HG02870 (cell line): Measurements from ENCODE around the gene ZNRF4.

Experiments used
- ATAC-seq: cut with Tn5 transposase; IDR thresholded peaks from one replicate; pipeline ENCODE4 v1.9.1; 2021; ENCODE audit warnings: mild to moderate bottlenecking, moderate library complexity; ENCODE audit not compliant: unreplicated experiment

The ZNRF4 gene

DNA sequence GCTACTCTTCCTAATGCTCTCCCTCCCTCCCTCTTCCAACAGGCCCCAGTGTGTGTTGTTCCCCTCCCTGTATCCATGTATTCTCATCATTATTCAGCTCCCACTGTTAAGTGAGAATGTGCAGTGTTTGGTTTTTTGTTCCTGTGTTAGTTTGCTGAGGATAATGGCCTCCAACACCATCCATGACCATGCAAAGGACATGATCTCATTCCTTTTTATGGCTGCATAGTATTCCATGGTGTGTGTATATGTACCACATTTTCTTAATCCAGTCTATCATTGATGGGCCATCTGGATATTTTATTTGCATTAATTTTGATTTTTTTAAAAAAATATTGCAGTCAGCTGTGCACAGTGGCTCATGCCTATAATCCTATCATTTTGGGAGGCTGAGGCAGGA, 15.8 kb upstream of the ZNRF4 start:
- ATAC-seq: no peak

DNA sequence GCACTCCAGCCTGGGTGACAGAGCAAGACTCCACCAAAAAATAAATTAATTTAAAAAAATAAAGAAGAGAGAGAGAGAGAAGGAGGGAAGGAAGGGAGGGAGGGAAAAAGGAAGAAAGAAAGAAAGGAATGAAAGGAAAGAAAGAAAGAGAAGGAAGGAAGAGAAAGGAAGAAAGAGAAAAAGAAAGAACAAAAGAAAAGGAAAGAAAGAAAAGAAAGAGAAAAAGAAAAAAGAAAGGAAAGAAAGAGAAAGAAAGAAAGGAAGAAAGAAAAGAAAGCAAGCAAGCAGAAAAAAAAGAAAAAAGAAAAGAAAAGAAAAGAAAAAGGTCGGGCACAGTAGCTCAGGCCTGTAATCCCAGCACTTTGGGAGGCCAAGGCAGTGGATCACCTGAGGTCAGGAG, 14.9 kb upstream of the ZNRF4 start:
- no peak for ATAC-seq

DNA sequence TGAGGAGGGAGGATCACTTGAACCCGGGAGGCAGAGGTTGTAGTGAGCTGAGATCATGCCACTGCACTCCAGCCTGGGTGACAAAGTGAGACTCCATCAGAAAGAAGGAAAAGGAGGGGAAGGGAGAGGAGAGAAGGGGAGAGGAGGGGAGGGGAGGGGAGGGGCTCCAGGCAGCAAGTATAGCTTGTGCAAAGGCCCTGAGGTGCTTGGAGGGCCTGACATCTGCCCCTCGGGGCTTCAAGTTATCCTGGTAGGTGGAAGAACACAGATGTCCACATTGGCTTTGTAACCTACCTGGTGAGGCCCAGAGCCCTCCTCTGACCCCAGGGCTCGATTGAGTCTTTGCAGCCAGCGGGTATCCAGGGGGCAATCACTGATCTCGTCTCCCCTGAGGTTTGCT, 11.5 kb upstream of the ZNRF4 start:
- no peak for ATAC-seq

GRCh38 chr19:5444431-5444830, 10.8 kb upstream of the ZNRF4 start:
- ATAC-seq: no peak

- ATAC-seq: no peak
Measured at GRCh38 chr19:5445071-5445470, 10.1 kb upstream of the ZNRF4 start.

DNA sequence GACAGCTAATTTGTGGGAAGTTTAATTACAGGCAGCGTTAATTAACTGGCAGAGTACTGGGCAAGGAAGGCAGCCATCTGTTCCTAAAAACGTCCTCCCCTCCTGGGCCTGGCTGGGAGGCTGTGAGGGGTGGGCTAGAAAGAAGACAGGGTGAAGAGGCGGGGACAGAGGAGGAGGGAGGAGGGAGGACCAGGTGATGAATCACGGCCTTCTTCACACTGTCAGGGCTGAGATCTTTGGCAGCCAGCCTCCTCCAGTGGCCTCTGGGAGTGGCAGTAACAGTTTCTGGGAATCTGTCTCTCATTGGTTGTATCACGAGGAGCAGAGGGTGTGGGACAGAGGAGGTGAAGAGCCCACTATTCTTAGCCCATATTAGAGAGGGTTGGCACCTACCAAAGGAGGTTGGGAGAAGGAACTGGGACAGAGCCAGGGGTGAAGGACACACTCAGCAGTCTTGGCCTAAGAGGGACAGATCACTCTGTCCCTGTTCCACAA, 9.6 kb upstream of the ZNRF4 start:
- no peak for ATAC-seq

- ATAC-seq: no peak
Measured at GRCh38 chr19:5447700-5448311, 7.4 kb upstream of the ZNRF4 start.

- no peak for ATAC-seq
Measured at GRCh38 chr19:5448374-5448773, 6.8 kb upstream of the ZNRF4 start.

GRCh38 chr19:5450482-5451126, 4.6 kb upstream of the ZNRF4 start:
- no peak for ATAC-seq

- ATAC-seq: no peak
Measured at GRCh38 chr19:5451494-5451893, 3.7 kb upstream of the ZNRF4 start.

- ATAC-seq: no peak
Measured at GRCh38 chr19:5452594-5453565, 2.3 kb upstream of the ZNRF4 start.

DNA sequence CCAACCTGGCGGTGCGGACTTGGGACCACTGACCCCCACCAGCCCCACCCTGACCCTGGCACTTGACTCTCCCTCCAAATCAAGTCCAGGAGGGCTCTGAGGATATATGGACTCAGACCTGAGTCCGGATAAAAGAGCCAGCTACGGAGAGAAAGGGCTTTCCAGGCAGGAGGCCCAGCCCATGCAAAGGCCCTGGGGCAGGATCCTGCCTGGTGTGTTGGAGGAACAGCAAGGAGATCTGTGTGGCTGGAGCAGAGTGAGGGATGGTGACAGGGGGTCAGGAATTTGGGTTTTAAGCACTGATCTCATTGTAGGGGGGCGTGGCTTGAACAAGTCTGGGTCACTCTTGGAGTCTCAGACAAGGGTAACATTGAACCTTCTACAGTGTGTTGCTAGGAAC, 474 bp upstream of the ZNRF4 start:
- ATAC-seq: no peak

- ATAC-seq: no peak
Measured at GRCh38 chr19:5456130-5456840, 1.1 kb downstream of the ZNRF4 start.

GRCh38 chr19:5456841-5457200, 1.6 kb downstream of the ZNRF4 start:
- ATAC-seq: no peak

DNA sequence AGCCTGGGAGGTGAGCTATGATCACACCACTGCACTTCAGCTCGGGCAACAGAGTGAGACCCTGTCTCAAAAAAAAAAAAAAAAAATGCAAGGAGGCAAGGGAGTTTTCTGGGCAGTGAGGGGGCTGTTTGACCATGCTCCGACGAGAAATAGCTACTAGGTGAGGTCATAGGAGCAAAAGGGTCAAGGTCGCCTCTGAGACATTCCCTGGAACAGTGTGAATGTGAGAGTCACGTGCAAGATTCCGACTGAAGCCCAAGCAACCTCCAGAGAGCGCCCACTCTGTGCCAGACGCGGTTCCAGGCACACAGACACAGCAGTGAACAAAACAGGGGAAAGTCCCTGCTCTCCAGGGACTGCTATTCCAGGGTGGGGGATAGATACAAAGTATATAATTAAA, 2.5 kb downstream of the ZNRF4 start:
- ATAC-seq: no peak

DNA sequence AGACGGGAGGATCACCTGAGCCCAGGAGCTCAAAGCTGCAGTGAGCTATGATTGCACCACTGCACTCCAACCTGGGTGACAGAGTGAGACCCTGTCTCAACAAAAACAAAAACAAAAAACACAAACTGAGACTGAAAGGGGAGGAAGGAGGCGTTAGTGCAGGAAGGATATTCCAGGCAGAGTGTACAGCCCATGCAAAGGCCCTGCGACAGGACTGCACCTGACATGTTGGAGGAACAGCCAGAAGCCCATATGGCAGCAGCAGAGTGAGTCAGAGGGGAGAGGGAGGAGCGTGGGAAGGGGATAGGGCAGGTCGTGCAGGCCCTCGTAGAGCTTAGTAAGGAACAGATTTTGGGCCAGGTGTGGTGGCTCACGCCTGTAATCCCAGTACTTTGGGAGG, 3.2 kb downstream of the ZNRF4 start:
- ATAC-seq: no peak

DNA sequence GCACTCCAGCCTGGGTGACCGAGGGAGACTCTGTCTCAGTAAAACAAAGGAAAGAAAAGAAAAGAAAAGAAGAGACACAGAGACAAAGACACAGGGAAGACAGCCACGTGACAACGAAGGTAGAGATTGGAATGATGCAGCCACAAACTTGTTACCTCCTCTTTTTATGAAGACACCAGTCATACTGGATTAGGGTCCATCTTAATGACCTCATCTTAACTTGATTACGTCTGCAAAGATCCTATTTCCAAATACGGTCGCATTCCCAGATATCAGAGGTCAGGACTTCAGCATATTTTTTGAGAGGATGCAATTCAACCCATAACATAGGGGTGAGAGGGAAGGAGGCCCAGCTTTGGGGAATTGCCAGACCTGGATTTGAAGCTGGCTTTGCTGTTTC, 4.1 kb downstream of the ZNRF4 start:
- ATAC-seq: no peak

DNA sequence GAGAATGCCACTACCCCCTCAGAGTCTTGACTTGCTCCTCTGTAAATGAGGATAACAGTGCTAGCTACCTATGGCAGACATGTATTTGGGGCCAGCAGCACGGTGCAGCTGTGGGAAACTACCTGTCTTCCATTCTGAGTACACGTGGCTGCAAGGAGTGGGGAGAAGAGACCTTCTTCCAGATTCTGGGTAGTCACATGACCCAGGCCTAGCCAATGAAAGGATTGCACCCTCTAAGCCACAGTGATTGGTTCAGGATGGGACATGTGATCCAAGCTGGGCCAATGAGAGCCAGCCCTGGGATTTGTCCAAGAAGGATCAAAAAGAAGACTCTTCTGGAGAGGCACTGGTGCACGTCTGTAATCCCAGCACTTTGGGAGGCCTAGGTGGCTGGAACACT, 5.5 kb downstream of the ZNRF4 start:
- no peak for ATAC-seq

DNA sequence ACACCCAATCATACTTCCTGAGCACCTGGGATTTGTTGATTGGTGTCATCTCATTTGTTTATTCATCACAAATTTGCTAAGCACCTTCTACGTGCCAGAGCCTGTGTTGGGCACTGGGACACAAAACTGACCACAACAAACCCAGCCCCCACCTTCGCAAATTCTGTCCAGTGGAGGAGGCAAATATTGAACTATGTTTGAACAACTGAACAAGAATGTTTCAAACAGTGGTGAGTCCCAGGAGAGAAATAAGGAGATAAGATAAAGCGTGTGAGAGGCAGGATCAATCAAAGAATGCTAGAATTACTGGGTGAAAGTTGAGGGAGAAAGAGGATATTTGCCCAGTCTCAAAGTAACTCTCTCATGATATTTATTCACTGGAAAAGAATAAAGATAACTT, 8.7 kb downstream of the ZNRF4 start:
- no peak for ATAC-seq

- no peak for ATAC-seq
Measured at GRCh38 chr19:5466072-5466471, 10.9 kb downstream of the ZNRF4 start.

- ATAC-seq: no peak
Measured at GRCh38 chr19:5466814-5467291, 11.6 kb downstream of the ZNRF4 start.
